HEK293 (cell line): Measurements from ENCODE around the gene SLIT1.

ENCODE experiments used
- CTCF ChIA-PET: fragments of 350-600 bp; formaldehyde crosslinking; extraction: SDS; loops from one replicate; lab custom pipeline; 2021; ENCODE audit warnings: antibody characterized with exemption; lab: Yijun Ruan, JAX
- POLR2A ChIA-PET: fragments of 300-600 bp; formaldehyde crosslinking; extraction: SDS; loops from one replicate; lab custom pipeline; 2020; ENCODE audit warnings: antibody characterized with exemption, inconsistent platforms; lab: Yijun Ruan, JAX
- H3K27ac ChIP-seq: fragments of 200-500 bp; sonication (Bioruptor generic); 2 replicates; pipeline ENCODE4 v1.5.1; 2014; ENCODE audit warnings: low read depth, low read length, control low read depth, inconsistent platforms; ENCODE audit errors: extremely low read depth
- H3K36me3 ChIP-seq, 2 experiments: fragments of 200-500 bp in 1 of 2; sonication (Bioruptor generic) in 1 of 2; 1 replicate in 1 of 2; 2 replicates in 1 of 2; pipeline ENCODE4 v1.5.1; 2014 to 2017; ENCODE audit warnings: inconsistent platforms in 2 of 2, low read length in 2 of 2; ENCODE audit not compliant: control insufficient read depth in 2 of 2, insufficient read depth in 1 of 2
- H3K4me1 ChIP-seq: fragments of 200-500 bp; sonication (Bioruptor generic); 2 replicates; pipeline ENCODE4 v1.5.1; 2014; ENCODE audit warnings: mild to moderate bottlenecking, low read length, inconsistent platforms; ENCODE audit not compliant: control insufficient read depth, insufficient read depth
- H3K4me3 ChIP-seq: 2 replicates; pipeline ENCODE4 v1.5.1; 2011; ENCODE audit warnings: low read depth, mild to moderate bottlenecking, control low read depth, low read length, moderate library complexity
- H3K9me3 ChIP-seq: fragments of 200-500 bp; sonication (Bioruptor generic); 2 replicates; pipeline ENCODE4 v1.5.1; 2014; ENCODE audit warnings: low read depth, low read length, inconsistent platforms; ENCODE audit not compliant: control insufficient read depth, insufficient read depth
- EGR2 ChIP-seq: fragments of 450-650 bp; formaldehyde crosslinking; IDR thresholded peaks from 2 replicates; pipeline ENCODE4 v1.5.1; 2016; ENCODE audit warnings: low read depth, missing biosample characterization, missing genetic modification characterization
- FEZF1 ChIP-seq: fragments of 450-650 bp; formaldehyde crosslinking; IDR thresholded peaks from 2 replicates; pipeline ENCODE4 v1.5.1; 2016; ENCODE audit warnings: missing biosample characterization, missing genetic modification characterization
- SP2 ChIP-seq: fragments of 450-650 bp; formaldehyde crosslinking; IDR thresholded peaks from 2 replicates; pipeline ENCODE4 v1.5.1; 2016; ENCODE audit warnings: missing biosample characterization, missing genetic modification characterization
- ZFP37 ChIP-seq: fragments of 450-650 bp; formaldehyde crosslinking; IDR thresholded peaks from 2 replicates; pipeline ENCODE4 v1.5.1; 2016; ENCODE audit warnings: missing biosample characterization, missing genetic modification characterization
- ZNF10 ChIP-seq: fragments of 450-650 bp; formaldehyde crosslinking; IDR thresholded peaks from 2 replicates; pipeline ENCODE4 v1.5.1; 2017; ENCODE audit warnings: missing biosample characterization, missing genetic modification characterization
- ZNF155 ChIP-seq: fragments of 450-650 bp; formaldehyde crosslinking; IDR thresholded peaks from 2 replicates; pipeline ENCODE4 v1.5.1; 2016; ENCODE audit warnings: missing biosample characterization, missing genetic modification characterization
- ZNF157 ChIP-seq: fragments of 450-650 bp; formaldehyde crosslinking; IDR thresholded peaks from 2 replicates; pipeline ENCODE4 v1.5.1; 2016; ENCODE audit warnings: missing biosample characterization, missing genetic modification characterization
- ZNF174 ChIP-seq: fragments of 450-650 bp; formaldehyde crosslinking; IDR thresholded peaks from 2 replicates; pipeline ENCODE4 v1.5.0; 2017; ENCODE audit warnings: missing biosample characterization, mild to moderate bottlenecking, missing genetic modification characterization
- ZNF223 ChIP-seq: fragments of 450-650 bp; formaldehyde crosslinking; IDR thresholded peaks from 2 replicates; pipeline ENCODE4 v1.5.1; 2016; ENCODE audit warnings: missing biosample characterization, missing genetic modification characterization
- ZNF24 ChIP-seq: fragments of 450-650 bp; formaldehyde crosslinking; IDR thresholded peaks from 2 replicates; pipeline ENCODE4 v1.5.1; 2016; ENCODE audit warnings: missing biosample characterization, missing genetic modification characterization
- ZNF354C ChIP-seq: fragments of 450-650 bp; formaldehyde crosslinking; IDR thresholded peaks from 2 replicates; pipeline ENCODE4 v1.5.1; 2016; ENCODE audit warnings: missing biosample characterization, missing genetic modification characterization, low read depth, borderline replicate concordance
- ZNF37A ChIP-seq: fragments of 450-650 bp; IDR thresholded peaks from 2 replicates; pipeline ENCODE4 v1.5.1; 2018; ENCODE audit warnings: missing biosample characterization, missing genetic modification characterization
- ZNF404 ChIP-seq: fragments of 450-650 bp; formaldehyde crosslinking; IDR thresholded peaks from 2 replicates; pipeline ENCODE4 v1.5.1; 2017; ENCODE audit warnings: missing biosample characterization, missing genetic modification characterization
- ZNF416 ChIP-seq: fragments of 450-650 bp; formaldehyde crosslinking; IDR thresholded peaks from 2 replicates; pipeline ENCODE4 v1.5.1; 2016; ENCODE audit warnings: missing biosample characterization, missing genetic modification characterization
- ZNF501 ChIP-seq: fragments of 450-650 bp; formaldehyde crosslinking; IDR thresholded peaks from 2 replicates; pipeline ENCODE4 v1.5.1; 2016; ENCODE audit warnings: missing biosample characterization, missing genetic modification characterization
- ZNF544 ChIP-seq: fragments of 450-650 bp; formaldehyde crosslinking; IDR thresholded peaks from 2 replicates; pipeline ENCODE4 v1.5.0; 2017; ENCODE audit warnings: missing biosample characterization, missing genetic modification characterization
- ZNF548 ChIP-seq: fragments of 450-650 bp; formaldehyde crosslinking; IDR thresholded peaks from 2 replicates; pipeline ENCODE4 v1.5.1; 2016; ENCODE audit warnings: missing biosample characterization, missing genetic modification characterization
- ZNF596 ChIP-seq: fragments of 450-650 bp; IDR thresholded peaks from 2 replicates; pipeline ENCODE4 v1.5.0; 2018; ENCODE audit warnings: missing biosample characterization, mild to moderate bottlenecking, missing genetic modification characterization, moderate library complexity
- ZNF629 ChIP-seq: fragments of 450-650 bp; formaldehyde crosslinking; IDR thresholded peaks from 2 replicates; pipeline ENCODE4 v1.5.1; 2017; ENCODE audit warnings: missing biosample characterization, missing genetic modification characterization
- ZNF776 ChIP-seq: fragments of 450-650 bp; formaldehyde crosslinking; IDR thresholded peaks from 2 replicates; pipeline ENCODE4 v1.5.0; 2017; ENCODE audit warnings: missing biosample characterization, missing genetic modification characterization, borderline replicate concordance
- ZNF792 ChIP-seq: fragments of 450-650 bp; formaldehyde crosslinking; IDR thresholded peaks from 2 replicates; pipeline ENCODE4 v1.5.1; 2016; ENCODE audit warnings: missing biosample characterization, missing genetic modification characterization
- TF ChIP-seq, protein P1 (sequence below): sonication (generic); formaldehyde crosslinking; IDR thresholded peaks from 2 replicates; pipeline ENCODE4 v1.8.1; 2022; ENCODE audit warnings: mild to moderate bottlenecking, moderate library complexity, missing genetic modification reagents
- TF ChIP-seq, protein P2 (sequence below): IDR thresholded peaks from 2 replicates; pipeline ENCODE4 v1.6.1; 2011; ENCODE audit warnings: mild to moderate bottlenecking, low read depth, low read length, borderline replicate concordance
- TF ChIP-seq, protein P3 (sequence below): fragments of 450-650 bp; formaldehyde crosslinking; optimal IDR thresholded peaks from 2 replicates; pipeline ENCODE3; 2016; ENCODE audit warnings: missing biosample characterization, mild to moderate bottlenecking, missing genetic modification characterization

Gene SLIT1

DNA sequence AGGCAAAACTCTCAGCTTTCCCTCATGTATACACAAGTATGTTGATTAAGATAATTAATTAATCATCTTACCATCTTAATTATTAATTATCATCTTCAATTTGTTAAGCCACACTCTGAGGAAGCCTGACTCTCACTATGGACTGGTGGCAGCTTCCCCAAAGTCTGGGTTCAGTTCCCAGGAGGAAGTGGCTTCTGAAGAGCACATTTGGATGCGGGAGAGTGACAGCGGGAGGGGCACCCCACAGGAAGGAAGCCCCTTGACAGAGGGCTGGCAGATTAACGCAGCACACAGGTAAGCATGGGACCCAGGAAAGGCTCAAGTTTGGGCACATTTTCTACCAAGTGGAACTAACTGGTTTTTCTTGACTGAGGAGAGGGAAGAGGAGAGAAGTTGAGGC is 13.4 kb upstream of the SLIT1 start:
- Histone ChIP-seq H3K36me3 (no peaks in the 10 kb centered on the region), H3K4me3 (no peak overlapping the region), H3K4me1 (peaks cover 3% of the 10 kb centered on the region), H3K9me3 (no peaks in the 10 kb centered on the region), H3K27ac (no peak overlapping the region)
- ChIA-PET CTCF (interaction anchor here (0.8 to 10.9 kb wide), 4 partner anchors 10 to 162 kb away, joined by 4 to 170 read pairs (median 32); no protein-coding TSS in a partner anchor), POLR2A (no interaction called here)
- TF ChIP-seq ZNF596 (no peak), ZNF37A (no peak), ZNF174 (tag by site-specific recombination) (no peak), ZNF24 (no peak), ZFP37 (tag by site-specific recombination) (no peak), ZNF354C (tag by site-specific recombination) (no peak), ZNF10 (no peak), ZNF792 (tag by site-specific recombination) (no peak), ZNF544 (tag by site-specific recombination) (no peak), ZNF416 (tag by site-specific recombination) (no peak), ZNF776 (tag by site-specific recombination) (no peak), ZNF629 (no peak), SP2 (tag by site-specific recombination) (no peak), ZNF155 (tag by site-specific recombination) (no peak), ZNF548 (tag by site-specific recombination) (no peak), FEZF1 (tag by site-specific recombination) (no peak)
- TF ChIP-seq, protein P1, sequence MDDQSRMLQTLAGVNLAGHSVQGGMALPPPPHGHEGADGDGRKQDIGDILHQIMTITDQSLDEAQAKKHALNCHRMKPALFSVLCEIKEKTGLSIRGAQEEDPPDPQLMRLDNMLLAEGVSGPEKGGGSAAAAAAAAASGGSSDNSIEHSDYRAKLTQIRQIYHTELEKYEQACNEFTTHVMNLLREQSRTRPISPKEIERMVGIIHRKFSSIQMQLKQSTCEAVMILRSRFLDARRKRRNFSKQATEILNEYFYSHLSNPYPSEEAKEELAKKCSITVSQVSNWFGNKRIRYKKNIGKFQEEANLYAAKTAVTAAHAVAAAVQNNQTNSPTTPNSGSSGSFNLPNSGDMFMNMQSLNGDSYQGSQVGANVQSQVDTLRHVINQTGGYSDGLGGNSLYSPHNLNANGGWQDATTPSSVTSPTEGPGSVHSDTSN (CRISPR knock-in tag) = no peak
- TF ChIP-seq, protein P2, sequence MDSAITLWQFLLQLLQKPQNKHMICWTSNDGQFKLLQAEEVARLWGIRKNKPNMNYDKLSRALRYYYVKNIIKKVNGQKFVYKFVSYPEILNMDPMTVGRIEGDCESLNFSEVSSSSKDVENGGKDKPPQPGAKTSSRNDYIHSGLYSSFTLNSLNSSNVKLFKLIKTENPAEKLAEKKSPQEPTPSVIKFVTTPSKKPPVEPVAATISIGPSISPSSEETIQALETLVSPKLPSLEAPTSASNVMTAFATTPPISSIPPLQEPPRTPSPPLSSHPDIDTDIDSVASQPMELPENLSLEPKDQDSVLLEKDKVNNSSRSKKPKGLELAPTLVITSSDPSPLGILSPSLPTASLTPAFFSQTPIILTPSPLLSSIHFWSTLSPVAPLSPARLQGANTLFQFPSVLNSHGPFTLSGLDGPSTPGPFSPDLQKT = no peak
- TF ChIP-seq, protein P3, sequence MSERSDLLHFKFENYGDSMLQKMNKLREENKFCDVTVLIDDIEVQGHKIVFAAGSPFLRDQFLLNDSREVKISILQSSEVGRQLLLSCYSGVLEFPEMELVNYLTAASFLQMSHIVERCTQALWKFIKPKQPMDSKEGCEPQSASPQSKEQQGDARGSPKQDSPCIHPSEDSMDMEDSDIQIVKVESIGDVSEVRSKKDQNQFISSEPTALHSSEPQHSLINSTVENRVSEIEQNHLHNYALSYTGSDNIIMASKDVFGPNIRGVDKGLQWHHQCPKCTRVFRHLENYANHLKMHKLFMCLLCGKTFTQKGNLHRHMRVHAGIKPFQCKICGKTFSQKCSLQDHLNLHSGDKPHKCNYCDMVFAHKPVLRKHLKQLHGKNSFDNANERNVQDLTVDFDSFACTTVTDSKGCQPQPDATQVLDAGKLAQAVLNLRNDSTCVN (tag by site-specific recombination) = no peak

DNA sequence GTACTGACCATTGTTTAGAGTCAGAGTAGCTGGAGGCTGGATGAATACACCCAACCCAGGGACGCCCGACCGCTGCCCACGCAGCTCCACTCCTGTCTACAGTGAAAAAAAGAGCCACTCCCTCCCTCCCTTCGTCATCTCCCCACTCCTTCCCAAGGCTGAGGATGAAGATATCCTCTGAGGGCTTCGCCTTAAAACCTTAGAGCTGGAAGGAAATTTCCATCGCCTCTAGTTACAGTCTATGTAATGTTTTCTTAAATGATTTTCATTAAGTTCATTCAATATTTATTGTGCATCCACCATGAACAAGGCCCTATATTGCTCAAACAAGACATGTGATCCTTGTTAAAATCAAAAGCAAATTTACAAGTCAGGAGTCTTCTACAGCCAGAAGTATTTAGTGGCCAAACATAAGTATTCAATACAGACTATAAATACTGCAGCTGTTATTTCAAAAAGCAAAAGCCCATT is 11.3 kb upstream of the SLIT1 start:
- ChIA-PET POLR2A (interaction anchor here (1.3 kb wide), 1 partner anchor 12 kb away, joined by 3 read pairs; the partner anchor contains the start of gene SLIT1), CTCF (interaction anchor here (0.6 to 10.9 kb wide), 28 partner anchors 8 to 690 kb away, joined by 3 to 170 read pairs (median 4); partner anchors contain the start of genes EXOSC1, SLIT1 and ZDHHC16)
- Histone ChIP-seq H3K36me3 (no peaks in the 10 kb centered on the region), H3K27ac (no peak overlapping the region), H3K4me3 (no peak overlapping the region), H3K4me1 (peaks cover 3% of the 10 kb centered on the region), H3K9me3 (no peaks in the 10 kb centered on the region)
- TF ChIP-seq ZNF404 (tag by site-specific recombination) (no peak), ZNF501 (tag by site-specific recombination) (no peak), ZNF157 (tag by site-specific recombination) (no peak), EGR2 (tag by site-specific recombination) (peak; percentile 23; the same call in 1 of the 2 replicates), ZNF223 (tag by site-specific recombination) (no peak)
- TF ChIP-seq, all 188 proteins: peak for 1
